HG03378 (cell line): ENCODE results near the gene COL26A1.

Source experiments
- ATAC-seq: cut with Tn5 transposase; IDR thresholded peaks from one replicate; pipeline ENCODE4 v1.9.1; 2021; ENCODE audit warnings: mild to moderate bottlenecking, moderate library complexity; ENCODE audit not compliant: unreplicated experiment

The COL26A1 gene

DNA sequence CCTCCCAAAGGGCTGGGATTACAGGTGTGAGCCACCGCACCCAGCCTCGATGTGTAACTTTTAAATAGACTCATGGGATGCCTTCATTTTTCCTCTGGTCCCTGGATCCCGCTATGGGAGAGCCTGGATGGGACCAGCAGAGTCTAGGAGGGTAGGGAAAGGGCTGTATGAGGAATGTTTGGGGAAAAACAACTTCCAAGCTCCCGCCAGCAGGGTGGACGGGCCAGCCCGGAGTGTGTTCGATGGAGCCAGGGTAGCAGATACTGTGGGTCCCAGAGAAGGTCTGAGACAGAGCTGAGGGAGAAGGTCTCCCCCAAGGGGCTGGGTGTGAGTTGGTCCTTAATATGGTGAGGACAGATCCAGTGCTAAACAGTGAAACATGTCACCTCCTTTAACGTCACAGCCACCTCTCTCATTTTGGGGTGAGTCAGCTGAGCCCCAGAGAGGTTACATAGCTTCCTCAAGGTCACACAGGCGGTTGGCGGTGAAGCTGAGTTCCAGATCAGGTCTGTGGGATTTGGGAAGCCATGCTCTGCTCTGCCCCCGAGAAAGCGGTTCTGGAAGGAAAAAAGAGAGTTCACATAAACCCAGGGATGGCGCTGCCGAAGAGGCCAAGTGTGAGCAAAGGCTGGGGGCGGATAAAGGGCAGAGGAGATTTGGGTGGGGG is 200.0 kb downstream of the COL26A1 start:
- ATAC-seq: no peak

DNA sequence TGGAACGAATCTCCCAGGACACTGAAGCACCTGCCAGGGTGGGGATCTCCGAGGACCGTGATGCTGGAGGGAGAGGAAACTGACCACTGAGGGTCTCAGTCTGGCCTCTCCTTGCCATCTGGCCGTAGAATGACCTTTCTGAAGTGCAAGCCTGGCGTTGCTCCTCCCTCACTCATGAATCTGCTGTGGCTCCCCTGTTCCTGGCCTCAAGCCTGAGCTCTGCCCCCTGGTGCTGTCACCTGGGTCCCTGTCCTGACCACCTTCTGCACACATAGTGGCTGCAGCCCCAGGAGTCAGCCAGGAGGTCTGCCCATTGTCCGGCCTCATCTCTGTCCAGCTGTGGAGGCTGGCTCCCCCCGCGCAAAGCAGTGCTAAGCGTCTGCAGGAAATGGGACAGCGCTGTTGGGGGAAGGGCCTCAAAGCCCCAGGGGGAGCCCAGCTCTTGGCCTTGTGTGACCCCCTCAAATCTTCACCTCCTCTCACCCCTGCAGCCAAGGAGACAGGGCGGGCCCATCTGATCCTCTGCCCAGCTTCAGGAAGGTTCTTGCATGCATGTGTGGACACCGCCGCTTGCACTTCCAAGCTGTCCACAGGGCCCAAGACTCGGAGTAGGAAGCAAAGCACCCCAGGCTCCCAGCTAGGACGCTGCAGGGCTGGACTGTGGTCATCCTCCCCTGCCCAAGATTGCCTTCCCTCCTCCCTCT is 200.7 kb downstream of the COL26A1 start:
- no peak for ATAC-seq

GRCh38 chr7:101563943-101564777 is 201.5 kb downstream of the COL26A1 start:
- no peak for ATAC-seq

GRCh38 chr7:101564778-101565211 is 202.1 kb downstream of the COL26A1 start:
- no peak for ATAC-seq

DNA sequence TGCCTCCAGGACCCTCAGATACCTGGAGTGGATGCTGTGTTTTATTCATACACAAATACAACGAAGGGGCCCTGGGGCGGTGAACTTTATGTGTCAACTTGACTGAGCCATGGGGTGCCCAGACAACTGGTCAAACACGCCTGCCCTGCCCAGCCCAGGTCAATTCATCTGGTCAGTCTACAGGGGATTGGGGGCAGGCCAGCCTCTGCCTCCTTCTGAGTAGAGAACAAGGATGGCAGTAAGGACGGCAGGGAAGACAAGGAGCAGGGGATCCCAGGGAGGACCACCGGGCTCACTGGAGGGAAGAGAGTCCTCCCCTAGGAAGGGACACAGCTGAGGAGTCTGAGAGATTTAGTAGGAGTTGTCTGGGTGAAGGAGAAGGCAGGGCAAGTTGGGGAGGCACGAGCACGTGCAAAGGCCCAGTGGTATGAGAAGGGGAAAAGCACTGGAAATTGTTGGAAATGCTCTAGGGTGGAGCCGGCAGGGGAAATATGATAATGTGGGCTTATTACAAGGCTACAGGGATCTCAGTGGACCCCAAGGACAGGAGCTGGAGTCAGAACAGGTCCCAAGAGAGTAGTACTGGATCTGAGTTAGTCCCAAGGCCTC is 203.0 kb downstream of the COL26A1 start:
- no peak for ATAC-seq

GRCh38 chr7:101567230-101567629 is 204.6 kb downstream of the COL26A1 start:
- ATAC-seq: no peak

DNA sequence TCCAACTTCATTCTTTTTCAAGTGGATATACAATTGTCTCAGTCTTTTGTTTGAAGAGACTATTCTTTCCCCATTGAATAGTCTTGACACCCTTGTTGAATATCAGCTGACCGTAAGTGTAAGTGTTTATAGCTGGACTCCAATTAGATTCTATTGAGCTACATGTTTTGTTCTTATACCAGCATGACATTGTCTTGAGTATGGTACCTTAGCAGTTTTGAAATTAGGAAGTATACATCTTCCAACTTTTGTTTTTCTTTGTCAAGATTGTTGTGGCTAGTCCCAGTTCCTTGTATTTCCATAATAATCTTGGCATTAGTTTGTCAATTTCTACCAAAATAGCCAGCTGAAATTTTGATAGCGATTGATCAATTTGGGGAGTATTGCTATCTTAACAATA is 209.5 kb downstream of the COL26A1 start:
- ATAC-seq: no peak

- ATAC-seq: no peak
These were observed 212.5 kb downstream of the COL26A1 start for GRCh38 chr7:101575168-101575567.

GRCh38 chr7:101575721-101576120 is 213.0 kb downstream of the COL26A1 start:
- ATAC-seq: no peak

DNA sequence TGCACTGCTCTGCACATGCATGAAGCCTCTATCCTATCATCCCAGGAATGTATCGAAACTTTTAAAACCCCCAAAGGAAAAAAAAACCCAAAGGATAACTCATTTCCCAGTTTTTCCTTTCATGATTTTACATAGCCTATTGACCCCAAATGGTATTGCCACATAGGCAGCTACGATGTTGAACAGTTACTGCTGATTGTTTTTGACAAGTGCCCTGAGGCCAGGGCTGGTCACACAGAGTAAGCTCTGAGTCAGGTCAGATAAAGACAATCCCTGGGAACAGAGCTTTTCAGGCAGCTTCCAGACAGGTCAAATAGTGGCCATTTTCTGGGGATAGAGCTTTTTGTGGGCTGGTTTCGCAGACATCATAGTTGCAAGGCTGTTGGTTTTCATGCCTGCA is 214.3 kb downstream of the COL26A1 start:
- no peak for ATAC-seq

- ATAC-seq: no peak
These were observed 215.9 kb downstream of the COL26A1 start for GRCh38 chr7:101578552-101578951.

DNA sequence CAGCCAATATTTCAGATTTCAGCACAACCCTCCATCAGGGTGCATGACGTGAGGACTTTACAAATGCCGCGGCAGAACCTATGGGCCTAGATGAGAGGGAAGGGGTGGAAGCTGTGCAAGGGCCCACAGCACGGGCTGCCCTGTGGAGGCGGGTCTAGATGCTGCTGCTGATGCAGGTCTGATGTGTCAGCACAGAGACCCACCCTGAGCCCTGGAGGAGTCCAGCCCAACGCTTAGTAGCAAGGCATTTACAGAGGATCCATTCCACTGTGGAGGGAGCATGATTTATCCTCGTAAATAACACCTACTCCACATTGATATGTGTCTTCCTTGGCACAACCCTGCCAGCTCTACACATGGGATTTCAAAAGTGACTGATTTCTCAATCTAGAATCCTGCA is 217.9 kb downstream of the COL26A1 start:
- ATAC-seq: no peak

DNA sequence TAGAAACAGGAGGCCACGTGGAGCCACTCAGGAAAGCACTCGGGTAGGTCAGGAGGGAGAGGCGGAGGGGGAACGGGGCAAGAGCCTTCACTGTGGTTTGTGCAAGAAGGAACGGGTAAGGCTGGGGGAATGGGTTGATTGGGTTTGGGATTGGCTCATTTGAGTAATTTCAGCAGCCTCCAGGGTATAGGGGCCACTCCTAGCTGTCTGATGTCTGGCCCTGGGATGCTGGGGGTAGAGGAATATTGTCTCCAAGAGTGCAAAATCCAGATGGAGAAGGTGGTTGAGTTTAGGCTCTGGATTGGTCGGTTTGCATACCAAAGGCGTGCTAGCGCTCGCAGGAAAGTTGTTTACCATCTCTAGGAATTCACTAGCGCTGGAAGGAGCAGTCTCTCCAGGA is 219.2 kb downstream of the COL26A1 start:
- ATAC-seq: no peak

DNA sequence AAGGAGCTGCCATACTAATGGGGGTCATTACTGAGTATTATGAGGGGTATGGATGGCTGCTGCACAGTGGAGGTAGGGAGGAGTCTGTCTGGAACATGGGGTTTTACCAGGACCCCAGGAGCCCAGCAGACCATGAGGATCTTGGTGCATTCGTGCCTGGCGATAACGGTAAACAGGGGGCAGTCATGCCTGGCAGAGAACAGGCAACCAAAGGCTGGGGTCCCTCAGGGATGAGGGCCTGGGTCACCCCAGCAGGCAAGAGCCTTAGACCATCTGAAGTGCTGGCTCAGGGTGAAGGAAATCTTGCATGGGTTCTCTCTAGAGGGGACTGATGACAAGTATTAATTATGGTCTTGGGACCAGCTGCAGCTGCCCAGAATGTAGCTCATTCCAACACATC is 220.3 kb downstream of the COL26A1 start:
- ATAC-seq: no peak

- no peak for ATAC-seq
These were observed 223.6 kb downstream of the COL26A1 start for GRCh38 chr7:101586078-101586905.

GRCh38 chr7:101586906-101587677 is 224.4 kb downstream of the COL26A1 start:
- ATAC-seq: no peak

DNA sequence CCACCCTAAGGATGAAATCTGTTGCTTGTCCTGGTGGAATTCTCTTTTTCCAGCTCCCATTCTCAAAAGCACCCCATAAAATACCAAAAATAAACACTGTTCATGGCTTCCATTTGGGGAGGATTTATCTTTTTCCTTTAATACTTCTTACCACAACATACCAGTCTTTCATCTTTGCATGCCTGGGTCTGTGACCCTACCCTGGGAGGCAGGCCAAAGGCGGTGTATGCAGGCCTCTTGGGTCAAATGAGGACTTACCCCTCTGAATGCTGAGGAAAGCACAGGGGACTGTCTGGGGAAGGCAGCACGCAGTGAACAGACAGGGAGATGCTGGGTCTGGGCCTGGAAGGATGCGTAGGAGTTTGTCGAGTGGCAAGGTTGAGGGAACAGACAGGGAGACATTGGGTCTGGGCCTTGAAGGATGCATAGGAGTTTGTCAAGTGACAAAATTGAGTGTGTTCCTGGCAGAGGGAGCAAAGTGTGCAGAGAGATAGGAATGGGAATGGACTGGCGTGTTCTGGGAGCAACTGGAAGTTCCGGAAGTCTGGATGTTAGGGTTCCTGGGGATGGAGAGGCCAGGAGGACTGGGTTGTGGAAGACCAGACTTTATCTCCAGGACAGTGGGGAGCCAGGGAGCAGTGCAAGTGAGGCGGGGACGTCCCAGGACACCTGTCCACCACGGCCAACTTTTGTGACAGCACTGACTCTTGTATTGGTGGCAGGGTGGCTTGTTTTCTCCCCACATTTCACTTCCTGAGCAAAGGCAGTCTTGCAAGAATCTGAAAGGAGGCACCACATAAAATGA is 225.7 kb downstream of the COL26A1 start:
- no peak for ATAC-seq

GRCh38 chr7:101589052-101589451 is 226.4 kb downstream of the COL26A1 start:
- ATAC-seq: no peak
